Measurements from ENCODE around the gene CFAP210. TPM values are rescaled to one million over a fixed set of nuclear protein-coding genes. Genes with fewer than 3 reads are reported as not detected.

The CFAP210 gene
- total RNA-seq, 2 donors from 2014 or later: 0.70 to 1.9 TPM

DNA sequence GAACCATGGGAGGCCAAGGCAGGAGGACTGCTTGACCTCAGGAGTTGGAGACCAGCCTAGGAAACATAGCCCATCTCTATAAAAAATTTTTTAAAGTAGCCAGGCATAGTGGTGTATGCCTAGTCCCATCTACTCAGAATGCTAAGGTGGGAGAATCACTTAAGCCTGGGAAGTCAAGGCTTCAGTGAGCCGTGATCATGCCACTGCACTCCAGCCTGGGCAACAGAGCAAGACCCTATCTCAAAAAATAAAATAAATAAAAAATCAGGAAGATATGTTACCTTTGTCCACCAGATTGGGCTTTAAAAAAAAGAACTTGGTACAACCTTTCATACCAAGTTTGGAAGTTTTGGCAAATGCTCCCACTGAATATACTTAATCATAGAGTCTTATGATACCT lies 35.3 kb downstream of the CFAP210 start:
- H3K9me3 ChIP-seq (ENCODE audit: control insufficient read depth, low read length): no peaks in the 10 kb centered on the region
- Mint-ChIP-seq H3K4me3 (no peak overlapping the region), H3K9me3 (no peaks in the 10 kb centered on the region), H3K27ac (no peak overlapping the region), H3K36me3 (ENCODE audit: low read depth) (no peaks in the 10 kb centered on the region), H3K4me1 (no peaks in the 10 kb centered on the region), H3K27me3 (ENCODE audit: insufficient read depth) (peaks cover 7% of the 10 kb centered on the region)
- no peak overlapping the region for H3K9ac ChIP-seq (ENCODE audit: extremely low read depth, low read length, poor library complexity, severe bottlenecking)
- no peaks in the 10 kb centered on the region for H3K4me1 ChIP-seq (ENCODE audit: control insufficient read depth, insufficient read depth, low read length)
- no peaks in the 10 kb centered on the region for H3K36me3 ChIP-seq (ENCODE audit: control insufficient read depth, insufficient read depth, low read length)
- TF ChIP-seq, protein P1, sequence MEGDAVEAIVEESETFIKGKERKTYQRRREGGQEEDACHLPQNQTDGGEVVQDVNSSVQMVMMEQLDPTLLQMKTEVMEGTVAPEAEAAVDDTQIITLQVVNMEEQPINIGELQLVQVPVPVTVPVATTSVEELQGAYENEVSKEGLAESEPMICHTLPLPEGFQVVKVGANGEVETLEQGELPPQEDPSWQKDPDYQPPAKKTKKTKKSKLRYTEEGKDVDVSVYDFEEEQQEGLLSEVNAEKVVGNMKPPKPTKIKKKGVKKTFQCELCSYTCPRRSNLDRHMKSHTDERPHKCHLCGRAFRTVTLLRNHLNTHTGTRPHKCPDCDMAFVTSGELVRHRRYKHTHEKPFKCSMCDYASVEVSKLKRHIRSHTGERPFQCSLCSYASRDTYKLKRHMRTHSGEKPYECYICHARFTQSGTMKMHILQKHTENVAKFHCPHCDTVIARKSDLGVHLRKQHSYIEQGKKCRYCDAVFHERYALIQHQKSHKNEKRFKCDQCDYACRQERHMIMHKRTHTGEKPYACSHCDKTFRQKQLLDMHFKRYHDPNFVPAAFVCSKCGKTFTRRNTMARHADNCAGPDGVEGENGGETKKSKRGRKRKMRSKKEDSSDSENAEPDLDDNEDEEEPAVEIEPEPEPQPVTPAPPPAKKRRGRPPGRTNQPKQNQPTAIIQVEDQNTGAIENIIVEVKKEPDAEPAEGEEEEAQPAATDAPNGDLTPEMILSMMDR (conservative IDR thresholded peaks at IDR 0.05): no peak
- no peak for DNase-seq
- 96 to 100% methylated on average over 1 of the region's 1 CpG for WGBS, 2 experiments (ENCODE audit: insufficient coverage in 1 of 2, insufficient read length in 1 of 2)
- H3K27ac ChIP-seq (ENCODE audit: low read depth, low read length): no peak overlapping the region
- H3K27me3 ChIP-seq (ENCODE audit: control insufficient read depth, insufficient read depth, low read length, poor library complexity, severe bottlenecking): peaks cover 22% of the 10 kb centered on the region
- no peak overlapping the region for H3K4me3 ChIP-seq (ENCODE audit: low read length)

DNA sequence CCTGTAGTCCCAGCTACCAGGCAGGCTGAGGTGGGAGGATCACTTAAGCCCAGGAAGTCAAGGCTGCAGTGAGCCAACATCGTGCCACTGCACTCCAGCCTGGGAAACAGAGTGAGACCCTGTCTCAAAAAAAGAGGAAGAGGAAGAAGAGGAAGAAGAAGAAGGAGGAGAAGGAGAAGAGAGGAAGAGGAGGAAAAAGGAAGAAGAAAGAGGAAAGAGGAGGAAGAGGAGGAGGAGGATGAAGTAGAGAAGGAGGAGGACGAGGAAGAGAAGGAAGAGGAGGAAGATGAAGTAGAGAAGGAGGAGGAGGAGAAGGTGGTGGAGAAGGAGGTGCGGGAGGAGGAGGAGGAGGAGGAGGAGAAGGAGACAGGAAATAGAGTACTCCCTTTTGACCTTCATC lies 38.0 kb downstream of the CFAP210 start:
- no peak for DNase-seq
- peaks cover 7% of the 10 kb centered on the region for H3K27me3 Mint-ChIP-seq (ENCODE audit: insufficient read depth)
- H3K27me3 ChIP-seq (ENCODE audit: control insufficient read depth, insufficient read depth, low read length, poor library complexity, severe bottlenecking): peaks cover 8% of the 10 kb centered on the region
- no peak overlapping the region for H3K4me3 ChIP-seq (ENCODE audit: low read length)
- H3K9me3 Mint-ChIP-seq: no peaks in the 10 kb centered on the region
- no peak overlapping the region for H3K4me3 Mint-ChIP-seq
- no peak overlapping the region for H3K27ac ChIP-seq (ENCODE audit: low read depth, low read length)
- 77 to 87% methylated on average over 2 to 3 of the region's 3 CpGs for WGBS, 2 experiments (ENCODE audit: insufficient coverage in 1 of 2, insufficient read length in 1 of 2)
- no peaks in the 10 kb centered on the region for H3K9me3 ChIP-seq (ENCODE audit: control insufficient read depth, low read length)
- H3K9ac ChIP-seq (ENCODE audit: extremely low read depth, low read length, poor library complexity, severe bottlenecking): no peak overlapping the region
- no peaks in the 10 kb centered on the region for H3K4me1 Mint-ChIP-seq
- no peaks in the 10 kb centered on the region for H3K36me3 Mint-ChIP-seq (ENCODE audit: low read depth)
- TF ChIP-seq, protein P1 (conservative IDR thresholded peaks at IDR 0.05): no peak
- no peaks in the 10 kb centered on the region for H3K4me1 ChIP-seq (ENCODE audit: control insufficient read depth, insufficient read depth, low read length)
- no peaks in the 10 kb centered on the region for H3K36me3 ChIP-seq (ENCODE audit: control insufficient read depth, insufficient read depth, low read length)
- H3K27ac Mint-ChIP-seq: no peak overlapping the region

DNA sequence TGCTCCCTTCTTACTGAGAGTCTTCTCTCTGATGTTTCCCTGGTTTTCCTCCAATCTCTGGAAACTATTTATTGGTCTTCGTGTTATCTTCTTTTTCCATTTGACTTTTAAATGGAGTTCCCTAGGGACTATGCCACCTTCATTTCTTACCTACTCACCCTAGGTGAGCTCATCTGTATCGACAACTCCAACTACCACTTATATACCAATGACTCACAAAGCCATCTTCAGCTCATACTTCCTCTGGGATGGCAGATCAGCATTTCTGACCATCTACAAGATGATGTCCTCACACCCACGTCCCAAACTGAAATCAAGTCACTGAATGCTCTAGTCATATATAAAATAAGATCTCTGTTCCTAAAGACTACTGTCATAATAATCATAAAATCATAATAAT lies 40.6 kb downstream of the CFAP210 start:
- Histone ChIP-seq H3K27me3 (ENCODE audit: control insufficient read depth, insufficient read depth, low read length, poor library complexity, severe bottlenecking) (peaks cover 8% of the 10 kb centered on the region), H3K9me3 (ENCODE audit: control insufficient read depth, low read length) (no peaks in the 10 kb centered on the region), H3K9ac (ENCODE audit: extremely low read depth, low read length, poor library complexity, severe bottlenecking) (no peak overlapping the region), H3K4me1 (ENCODE audit: control insufficient read depth, insufficient read depth, low read length) (no peaks in the 10 kb centered on the region), H3K36me3 (ENCODE audit: control insufficient read depth, insufficient read depth, low read length) (no peaks in the 10 kb centered on the region), H3K4me3 (ENCODE audit: low read length) (no peak overlapping the region), H3K27ac (ENCODE audit: low read depth, low read length) (no peak overlapping the region)
- H3K27me3 Mint-ChIP-seq (ENCODE audit: insufficient read depth): peaks cover 7% of the 10 kb centered on the region
- H3K4me3 Mint-ChIP-seq: no peak overlapping the region
- H3K36me3 Mint-ChIP-seq (ENCODE audit: low read depth): no peaks in the 10 kb centered on the region
- no peak for DNase-seq
- no peak overlapping the region for H3K27ac Mint-ChIP-seq
- 81 to 86% methylated on average over 2 to 3 of the region's 3 CpGs for WGBS, 2 experiments (ENCODE audit: insufficient coverage in 1 of 2, insufficient read length in 1 of 2)
- TF ChIP-seq, protein P1 (conservative IDR thresholded peaks at IDR 0.05): no peak
- H3K4me1 Mint-ChIP-seq: no peaks in the 10 kb centered on the region
- H3K9me3 Mint-ChIP-seq: no peaks in the 10 kb centered on the region

Data from endodermal cell (in vitro differentiated cells).